ENCODE data around the gene ME3.
"Not testable (repeated sequence)": the region's sequence is repeated elsewhere in the genome, so short reads cannot be mapped to it uniquely, and the experiment has no call there.

ME3 gene

GRCh38 chr11:86623041-86623621 is 49.3 kb downstream of the ME3 start:
- H3K27me3 ChIP-seq (ENCODE audit: control insufficient read depth in 1 of 2, insufficient read depth in 2 of 2, low read length in 2 of 2) = no peaks in the 10 kb centered on the region
- no peak overlapping the region for H3K4me3 ChIP-seq (ENCODE audit: low read length in 2 of 2)
- no peak overlapping the region for H3K9ac ChIP-seq (ENCODE audit: low read length in 2 of 2)
- H3K9me3 ChIP-seq (ENCODE audit: control insufficient read depth in 2 of 2, low read length in 2 of 2) = no peaks in the 10 kb centered on the region
- H3K36me3 ChIP-seq (ENCODE audit: control insufficient read depth in 2 of 2, insufficient read depth in 2 of 2, low read length in 2 of 2) = no peaks in the 10 kb centered on the region
- peaks cover 24% of the 10 kb centered on the region for H3K4me1 ChIP-seq (ENCODE audit: control insufficient read depth, insufficient read depth, low read length)
- no peak overlapping the region for H3K27ac ChIP-seq (ENCODE audit: low read length)

DNA sequence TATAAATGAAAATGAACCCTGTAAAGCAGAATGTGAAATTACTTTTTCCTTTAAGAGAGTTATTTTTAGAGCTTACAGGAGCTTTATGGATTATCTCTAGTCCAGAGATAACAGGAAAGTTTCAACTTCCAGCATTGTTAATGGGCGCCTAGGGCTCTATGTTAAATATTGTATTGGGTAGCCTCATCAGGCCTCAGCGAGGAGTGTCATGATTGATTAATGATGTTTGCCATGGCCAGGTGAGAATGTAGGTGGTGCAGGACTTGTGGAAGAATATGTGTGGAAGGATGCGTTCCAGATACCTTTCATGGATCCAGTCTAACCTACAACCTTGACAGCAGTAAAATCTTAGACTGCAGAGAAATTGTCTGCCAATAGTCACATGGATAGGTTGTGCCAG is 50.6 kb downstream of the ME3 start:
- Histone ChIP-seq H3K36me3 (ENCODE audit: control insufficient read depth in 2 of 2, insufficient read depth in 2 of 2, low read length in 2 of 2) (no peaks in the 10 kb centered on the region), H3K4me1 (ENCODE audit: control insufficient read depth, insufficient read depth, low read length) (peaks cover 14% of the 10 kb centered on the region), H3K9ac (ENCODE audit: low read length in 2 of 2) (no peak overlapping the region), H3K27me3 (ENCODE audit: control insufficient read depth in 1 of 2, insufficient read depth in 2 of 2, low read length in 2 of 2) (no peaks in the 10 kb centered on the region), H3K27ac (ENCODE audit: low read length) (no peak overlapping the region), H3K9me3 (ENCODE audit: control insufficient read depth in 2 of 2, low read length in 2 of 2) (no peaks in the 10 kb centered on the region), H3K4me3 (ENCODE audit: low read length in 2 of 2) (no peak overlapping the region)

- H3K36me3 ChIP-seq (ENCODE audit: control insufficient read depth in 2 of 2, insufficient read depth in 2 of 2, low read length in 2 of 2) = no peaks in the 10 kb centered on the region
- H3K27ac ChIP-seq (ENCODE audit: low read length) = peak overlapping the region; percentile 32
- no peaks in the 10 kb centered on the region for H3K9me3 ChIP-seq (ENCODE audit: control insufficient read depth in 2 of 2, low read length in 2 of 2)
- no peaks in the 10 kb centered on the region for H3K27me3 ChIP-seq (ENCODE audit: control insufficient read depth in 1 of 2, insufficient read depth in 2 of 2, low read length in 2 of 2)
- no peak overlapping the region for H3K4me3 ChIP-seq (ENCODE audit: low read length in 2 of 2)
- no peak overlapping the region for H3K9ac ChIP-seq (ENCODE audit: low read length in 2 of 2)
- peaks cover 12% of the 10 kb centered on the region for H3K4me1 ChIP-seq (ENCODE audit: control insufficient read depth, insufficient read depth, low read length)
Observed at GRCh38 chr11:86620891-86621521, 51.4 kb downstream of the ME3 start.

- not testable (repeated sequence) for H3K27ac ChIP-seq (ENCODE audit: low read length); H3K4me1 ChIP-seq (ENCODE audit: control insufficient read depth, insufficient read depth, low read length); H3K36me3 ChIP-seq (ENCODE audit: control insufficient read depth in 2 of 2, insufficient read depth in 2 of 2, low read length in 2 of 2)
Observed at GRCh38 chr11:86619428-86619827, 53.0 kb downstream of the ME3 start.

GRCh38 chr11:86617502-86617901 is 54.9 kb downstream of the ME3 start:
- Histone ChIP-seq H3K27ac (ENCODE audit: low read length) (no peak overlapping the region), H3K9me3 (ENCODE audit: control insufficient read depth in 2 of 2, low read length in 2 of 2) (no peaks in the 10 kb centered on the region), H3K9ac (ENCODE audit: low read length in 2 of 2) (no peak overlapping the region), H3K4me1 (ENCODE audit: control insufficient read depth, insufficient read depth, low read length) (no peaks in the 10 kb centered on the region), H3K36me3 (ENCODE audit: control insufficient read depth in 2 of 2, insufficient read depth in 2 of 2, low read length in 2 of 2) (no peaks in the 10 kb centered on the region), H3K27me3 (ENCODE audit: control insufficient read depth in 1 of 2, insufficient read depth in 2 of 2, low read length in 2 of 2) (no peaks in the 10 kb centered on the region), H3K4me3 (ENCODE audit: low read length in 2 of 2) (no peak overlapping the region)

More at GRCh38 chr11:86619428-86619827, 53.0 kb downstream of the ME3 start:
- not testable (repeated sequence) for H3K9ac ChIP-seq (ENCODE audit: low read length in 2 of 2); H3K9me3 ChIP-seq (ENCODE audit: control insufficient read depth in 2 of 2, low read length in 2 of 2); H3K27me3 ChIP-seq (ENCODE audit: control insufficient read depth in 1 of 2, insufficient read depth in 2 of 2, low read length in 2 of 2); H3K4me3 ChIP-seq (ENCODE audit: low read length in 2 of 2)

DNA sequence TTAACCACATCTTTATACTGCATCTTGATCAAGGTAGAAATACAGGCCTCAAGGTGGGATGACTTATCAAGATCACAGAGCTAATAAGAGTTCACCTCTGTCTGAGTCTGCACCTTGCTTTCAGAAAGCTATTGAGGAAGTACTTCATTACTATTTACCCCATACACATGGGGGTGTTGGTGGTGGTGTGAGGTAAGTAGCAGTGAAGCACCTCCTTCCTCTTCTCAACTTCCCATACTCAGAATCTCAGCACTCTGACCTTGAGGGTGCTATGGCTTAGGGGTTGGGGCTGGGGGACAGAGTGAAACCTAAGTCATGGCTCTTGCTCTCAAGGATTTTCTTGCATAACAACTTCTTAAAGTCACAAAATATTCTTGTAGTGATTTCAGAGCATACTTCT is 56.9 kb downstream of the ME3 start:
- H3K27me3 ChIP-seq (ENCODE audit: control insufficient read depth in 1 of 2, insufficient read depth in 2 of 2, low read length in 2 of 2) = no peaks in the 10 kb centered on the region
- no peak overlapping the region for H3K27ac ChIP-seq (ENCODE audit: low read length)
- no peak overlapping the region for H3K9ac ChIP-seq (ENCODE audit: low read length in 2 of 2)
- no peak overlapping the region for H3K4me3 ChIP-seq (ENCODE audit: low read length in 2 of 2)
- no peaks in the 10 kb centered on the region for H3K36me3 ChIP-seq (ENCODE audit: control insufficient read depth in 2 of 2, insufficient read depth in 2 of 2, low read length in 2 of 2)
- H3K9me3 ChIP-seq (ENCODE audit: control insufficient read depth in 2 of 2, low read length in 2 of 2) = no peaks in the 10 kb centered on the region
- H3K4me1 ChIP-seq (ENCODE audit: control insufficient read depth, insufficient read depth, low read length) = peaks cover under 1% of the 10 kb centered on the region

GRCh38 chr11:86610559-86611341 is 61.7 kb downstream of the ME3 start:
- H3K27ac ChIP-seq (ENCODE audit: low read length) = peak overlapping the region; percentile 71
- H3K36me3 ChIP-seq (ENCODE audit: control insufficient read depth in 2 of 2, insufficient read depth in 2 of 2, low read length in 2 of 2) = no peaks in the 10 kb centered on the region
- H3K27me3 ChIP-seq (ENCODE audit: control insufficient read depth in 1 of 2, insufficient read depth in 2 of 2, low read length in 2 of 2) = no peaks in the 10 kb centered on the region

GRCh38 chr11:86608251-86608799 is 64.1 kb downstream of the ME3 start:
- H3K36me3 ChIP-seq (ENCODE audit: control insufficient read depth in 2 of 2, insufficient read depth in 2 of 2, low read length in 2 of 2) = no peaks in the 10 kb centered on the region
- peak overlapping the region; percentile 16 to 40 for H3K4me3 ChIP-seq (ENCODE audit: low read length in 2 of 2)
- H3K4me1 ChIP-seq (ENCODE audit: control insufficient read depth, insufficient read depth, low read length) = peaks cover 10% of the 10 kb centered on the region
- no peaks in the 10 kb centered on the region for H3K27me3 ChIP-seq (ENCODE audit: control insufficient read depth in 1 of 2, insufficient read depth in 2 of 2, low read length in 2 of 2)
- H3K9me3 ChIP-seq (ENCODE audit: control insufficient read depth in 2 of 2, low read length in 2 of 2) = no peaks in the 10 kb centered on the region
- H3K9ac ChIP-seq (ENCODE audit: low read length in 2 of 2) = peak overlapping the region in 1 of 2 donors; percentile 34
- H3K27ac ChIP-seq (ENCODE audit: low read length) = peak overlapping the region; percentile 50

More at GRCh38 chr11:86610559-86611341, 61.7 kb downstream of the ME3 start:
- Histone ChIP-seq H3K4me3 (ENCODE audit: low read length in 2 of 2) (no peak overlapping the region), H3K9me3 (ENCODE audit: control insufficient read depth in 2 of 2, low read length in 2 of 2) (no peaks in the 10 kb centered on the region), H3K4me1 (ENCODE audit: control insufficient read depth, insufficient read depth, low read length) (peaks cover 10% of the 10 kb centered on the region), H3K9ac (ENCODE audit: low read length in 2 of 2) (no peak overlapping the region)

GRCh38 chr11:86606836-86607481 is 65.5 kb downstream of the ME3 start:
- Histone ChIP-seq H3K36me3 (ENCODE audit: control insufficient read depth in 2 of 2, insufficient read depth in 2 of 2, low read length in 2 of 2) (no peaks in the 10 kb centered on the region), H3K4me1 (ENCODE audit: control insufficient read depth, insufficient read depth, low read length) (peaks cover 10% of the 10 kb centered on the region), H3K27ac (ENCODE audit: low read length) (peak overlapping the region; percentile 1), H3K9ac (ENCODE audit: low read length in 2 of 2) (no peak overlapping the region), H3K9me3 (ENCODE audit: control insufficient read depth in 2 of 2, low read length in 2 of 2) (no peaks in the 10 kb centered on the region), H3K4me3 (ENCODE audit: low read length in 2 of 2) (no peak overlapping the region), H3K27me3 (ENCODE audit: control insufficient read depth in 1 of 2, insufficient read depth in 2 of 2, low read length in 2 of 2) (no peaks in the 10 kb centered on the region)

- H3K4me3 ChIP-seq (ENCODE audit: low read length in 2 of 2) = no peak overlapping the region
- H3K27me3 ChIP-seq (ENCODE audit: control insufficient read depth in 1 of 2, insufficient read depth in 2 of 2, low read length in 2 of 2) = no peaks in the 10 kb centered on the region
- H3K9ac ChIP-seq (ENCODE audit: low read length in 2 of 2) = no peak overlapping the region
- H3K27ac ChIP-seq (ENCODE audit: low read length) = peak overlapping the region; percentile 1
- H3K4me1 ChIP-seq (ENCODE audit: control insufficient read depth, insufficient read depth, low read length) = peaks cover 10% of the 10 kb centered on the region
- no peaks in the 10 kb centered on the region for H3K9me3 ChIP-seq (ENCODE audit: control insufficient read depth in 2 of 2, low read length in 2 of 2)
- no peaks in the 10 kb centered on the region for H3K36me3 ChIP-seq (ENCODE audit: control insufficient read depth in 2 of 2, insufficient read depth in 2 of 2, low read length in 2 of 2)
Observed at GRCh38 chr11:86606270-86606835, 66.1 kb downstream of the ME3 start.

Measured in stomach smooth muscle (tissue), 2 donors.